Common myeloid progenitor, CD34-positive (primary cell): ENCODE data around the gene MAP3K14.
"Not testable (repeated sequence)": the region's sequence is repeated elsewhere in the genome, so short reads cannot be mapped to it uniquely, and the experiment has no call there.

Experiments used
- CTCF ChIA-PET: fragments of 350-600 bp; sonication (Branson Sonifier 250); formaldehyde crosslinking; loops from one replicate; lab custom pipeline; 2021; ENCODE audit warnings: antibody characterized with exemption; lab: Charles Lee
- POLR2A ChIA-PET: fragments of 350-600 bp; sonication (Branson Sonifier 250); formaldehyde crosslinking; loops from one replicate; lab custom pipeline; 2021; ENCODE audit warnings: antibody characterized with exemption; lab: Charles Lee
- DNase-seq, 3 donors: peaks; one replicate each; pipeline versions ENCODE4 v3.0.0 to v3.0.0-alpha.2; 2013
- H3K27ac ChIP-seq, 2 experiments: 1 replicate in 1 of 2; 2 replicates in 1 of 2; pipeline ENCODE4 v1.7.0; 2013; ENCODE audit warnings: inconsistent platforms in 2 of 2, low read length in 2 of 2, mild to moderate bottlenecking in 2 of 2, low read depth in 1 of 2, moderate library complexity in 1 of 2; ENCODE audit not compliant: severe bottlenecking in 2 of 2, insufficient read depth in 1 of 2, poor library complexity in 1 of 2
- H3K27me3 ChIP-seq, 5 experiments: replicated peaks in 2 of 5; 1 replicate in 3 of 5; 2 replicates in 2 of 5; pipeline versions ENCODE4 v1.6.1 to v1.7.0; 2013; ENCODE audit warnings: low read length in 4 of 5, mild to moderate bottlenecking in 2 of 5, moderate library complexity in 2 of 5, inconsistent platforms in 1 of 5; ENCODE audit not compliant: insufficient read depth in 5 of 5, control insufficient read depth in 4 of 5
- H3K36me3 ChIP-seq, 4 experiments: 1 replicate in 2 of 4; 2 replicates in 2 of 4; pipeline versions ENCODE4 v1.6.1 to v1.7.0; 2013; ENCODE audit warnings: low read length in 3 of 4, control low read depth in 1 of 4, mild to moderate bottlenecking in 1 of 4; ENCODE audit not compliant: control insufficient read depth in 4 of 4, insufficient read depth in 4 of 4
- H3K4me1 ChIP-seq, 4 experiments: 1 replicate in 3 of 4; 2 replicates in 1 of 4; pipeline versions ENCODE4 v1.6.1 to v1.7.1; 2013; ENCODE audit warnings: low read length in 3 of 4, mild to moderate bottlenecking in 3 of 4, control low read depth in 1 of 4, inconsistent platforms in 1 of 4, moderate library complexity in 1 of 4; ENCODE audit not compliant: control insufficient read depth in 4 of 4, insufficient read depth in 4 of 4; ENCODE audit errors: control extremely low read depth in 1 of 4
- H3K4me3 ChIP-seq, 7 experiments: 1 replicate in 4 of 7; 2 replicates in 3 of 7; pipeline versions ENCODE4 v1.5.1 to v1.7.0; 2013; ENCODE audit warnings: mild to moderate bottlenecking in 7 of 7, low read length in 6 of 7, moderate library complexity in 6 of 7, inconsistent platforms in 2 of 7, low read depth in 2 of 7, control low read depth in 1 of 7; ENCODE audit not compliant: insufficient read depth in 4 of 7, control insufficient read depth in 1 of 7; ENCODE audit errors: extremely low read depth in 1 of 7
- H3K9me3 ChIP-seq, 5 experiments: 1 replicate in 4 of 5; 2 replicates in 1 of 5; pipeline versions ENCODE4 v1.6.1 to v1.7.1; 2013; ENCODE audit warnings: low read length in 4 of 5, mild to moderate bottlenecking in 2 of 5, inconsistent platforms in 1 of 5, low read depth in 1 of 5, moderate library complexity in 1 of 5; ENCODE audit not compliant: control insufficient read depth in 4 of 5, insufficient read depth in 2 of 5; ENCODE audit errors: control extremely low read depth in 1 of 5
- WGBS: methylation state at CpG from one replicate; pipeline ENCODE4 v1.1.5; 2013; ENCODE audit not compliant: insufficient coverage; 5-methylcytosine and 5-hydroxymethylcytosine counted together

The MAP3K14 gene

GRCh38 chr17:45256114-45256966 is 60.5 kb downstream of the MAP3K14 start:
- Histone ChIP-seq H3K27ac (no peak overlapping the region), H3K36me3 (no peaks in the 10 kb centered on the region), H3K4me3 (peak overlapping the region in 3 of 7 experiments; percentile 23 to 26 (median 24)), H3K4me1 (peaks cover 2 to 25% (median 17%) of the 10 kb centered on the region in 4 experiments), H3K27me3 (no peaks in the 10 kb centered on the region), H3K9me3 (no peaks in the 10 kb centered on the region)
- POLR2A ChIA-PET = interaction anchor here (1.0 kb wide), 1 partner anchor 36 kb away, joined by 4 read pairs; no protein-coding TSS in a partner anchor
- CTCF ChIA-PET = interaction anchor here (0.8 to 3.1 kb wide), 14 partner anchors 8 to 389 kb away, joined by 3 to 14 read pairs (median 4); partner anchors contain the start of gene MAP3K14
- 71% methylated on average over 6 of the region's 14 CpGs for WGBS
- peak; percentile 15 to 60 (median 28) for DNase-seq

GRCh38 chr17:45255358-45255757 is 61.5 kb downstream of the MAP3K14 start:
- ChIA-PET CTCF (interaction anchor here (1.1 to 3.1 kb wide), 14 partner anchors 7 to 62 kb away, joined by 3 to 14 read pairs (median 5); partner anchors contain the start of gene MAP3K14), POLR2A (no interaction called here)
- Histone ChIP-seq H3K27ac (no peak overlapping the region), H3K9me3 (no peaks in the 10 kb centered on the region), H3K4me1 (peaks cover 0 to 20% (median 14%) of the 10 kb centered on the region in 4 experiments), H3K27me3 (no peaks in the 10 kb centered on the region), H3K36me3 (peaks cover 0 to 7% (median 2%) of the 10 kb centered on the region in 4 experiments), H3K4me3 (no peak overlapping the region)
- no peak for DNase-seq
- 96% methylated on average over 6 of the region's 8 CpGs for WGBS

- CTCF ChIA-PET = interaction anchor here (0.7 to 2.0 kb wide), 4 partner anchors 11 to 131 kb away, joined by 3 to 5 read pairs (median 4); no protein-coding TSS in a partner anchor
- 93% methylated on average over 3 of the region's 4 CpGs for WGBS
- no peaks in the 10 kb centered on the region for H3K27me3 ChIP-seq
- no peak overlapping the region for H3K4me3 ChIP-seq
- peaks cover 0 to 10% (median 3%) of the 10 kb centered on the region in 4 experiments for H3K36me3 ChIP-seq
- peaks cover 0 to 20% (median 14%) of the 10 kb centered on the region in 4 experiments for H3K4me1 ChIP-seq
- H3K27ac ChIP-seq = peak overlapping the region in 1 of 2 experiments; percentile 2
- DNase-seq = no peak
- no peaks in the 10 kb centered on the region for H3K9me3 ChIP-seq
- POLR2A ChIA-PET = interaction anchor here (1.0 kb wide), 1 partner anchor 35 kb away, joined by 3 read pairs; no protein-coding TSS in a partner anchor
Observed at GRCh38 chr17:45253879-45254278, 62.9 kb downstream of the MAP3K14 start.

GRCh38 chr17:45253237-45253636 is 63.6 kb downstream of the MAP3K14 start:
- not testable (repeated sequence) for H3K27ac ChIP-seq, DNase-seq, H3K27me3 ChIP-seq, H3K9me3 ChIP-seq, H3K36me3 ChIP-seq, H3K4me3 ChIP-seq
- ChIA-PET POLR2A (interaction anchor here (0.6 to 1.0 kb wide), 2 partner anchors 34 to 105 kb away, joined by 3 read pairs; partner anchors contain the start of gene HEXIM1), CTCF (interaction anchor here (0.7 to 2.0 kb wide), 3 partner anchors 17 to 132 kb away, joined by 3 to 5 read pairs (median 4); no protein-coding TSS in a partner anchor)
- WGBS = 96% methylated on average over 5 of the region's 7 CpGs
- peaks cover 0 to 27% (median 19%) of the 10 kb centered on the region in 4 experiments for H3K4me1 ChIP-seq

GRCh38 chr17:45251931-45252330 is 64.9 kb downstream of the MAP3K14 start:
- H3K36me3 ChIP-seq = peaks cover 0 to 10% (median 3%) of the 10 kb centered on the region in 4 experiments
- 93% methylated on average over 4 of the region's 7 CpGs for WGBS
- CTCF ChIA-PET = no interaction called here
- no peak overlapping the region for H3K27ac ChIP-seq
- POLR2A ChIA-PET = no interaction called here
- no peak overlapping the region for H3K4me3 ChIP-seq
- no peaks in the 10 kb centered on the region for H3K27me3 ChIP-seq
- no peaks in the 10 kb centered on the region for H3K9me3 ChIP-seq
- peaks cover 0 to 36% (median 29%) of the 10 kb centered on the region in 4 experiments for H3K4me1 ChIP-seq
- no peak for DNase-seq

- Histone ChIP-seq H3K4me3 (peak overlapping the region; percentile 36 to 75 (median 66)), H3K4me1 (peaks cover 0 to 33% (median 26%) of the 10 kb centered on the region in 4 experiments), H3K36me3 (peaks cover 6 to 45% (median 35%) of the 10 kb centered on the region in 4 experiments), H3K27me3 (no peaks in the 10 kb centered on the region), H3K9me3 (no peaks in the 10 kb centered on the region), H3K27ac (peak overlapping the region in 1 of 2 experiments; percentile 74)
- peak in 2 of 3 donors; percentile 57 to 68 for DNase-seq
- ChIA-PET CTCF (interaction anchor here (0.8 to 5.7 kb wide), 8 partner anchors 8 to 36 kb away, joined by 3 to 34 read pairs (median 4); no protein-coding TSS in a partner anchor), POLR2A (interaction anchor here (0.7 to 2.1 kb wide), 3 partner anchors 15 to 23 kb away, joined by 4 to 6 read pairs (median 4); no protein-coding TSS in a partner anchor)
- WGBS = 6% methylated on average over 37 of the region's 39 CpGs
Observed at GRCh38 chr17:45248132-45248957, 68.5 kb downstream of the MAP3K14 start.
